GM21526 (cell line): ENCODE measurements around the gene WDFY1.

Experiments
- ATAC-seq: cut with Tn5 transposase; IDR thresholded peaks from one replicate; pipeline ENCODE4 v1.9.1; 2021; ENCODE audit warnings: moderate library complexity; ENCODE audit not compliant: unreplicated experiment, low FRiP score

WDFY1 gene, protein sequence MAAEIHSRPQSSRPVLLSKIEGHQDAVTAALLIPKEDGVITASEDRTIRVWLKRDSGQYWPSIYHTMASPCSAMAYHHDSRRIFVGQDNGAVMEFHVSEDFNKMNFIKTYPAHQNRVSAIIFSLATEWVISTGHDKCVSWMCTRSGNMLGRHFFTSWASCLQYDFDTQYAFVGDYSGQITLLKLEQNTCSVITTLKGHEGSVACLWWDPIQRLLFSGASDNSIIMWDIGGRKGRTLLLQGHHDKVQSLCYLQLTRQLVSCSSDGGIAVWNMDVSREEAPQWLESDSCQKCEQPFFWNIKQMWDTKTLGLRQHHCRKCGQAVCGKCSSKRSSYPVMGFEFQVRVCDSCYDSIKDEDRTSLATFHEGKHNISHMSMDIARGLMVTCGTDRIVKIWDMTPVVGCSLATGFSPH

DNA sequence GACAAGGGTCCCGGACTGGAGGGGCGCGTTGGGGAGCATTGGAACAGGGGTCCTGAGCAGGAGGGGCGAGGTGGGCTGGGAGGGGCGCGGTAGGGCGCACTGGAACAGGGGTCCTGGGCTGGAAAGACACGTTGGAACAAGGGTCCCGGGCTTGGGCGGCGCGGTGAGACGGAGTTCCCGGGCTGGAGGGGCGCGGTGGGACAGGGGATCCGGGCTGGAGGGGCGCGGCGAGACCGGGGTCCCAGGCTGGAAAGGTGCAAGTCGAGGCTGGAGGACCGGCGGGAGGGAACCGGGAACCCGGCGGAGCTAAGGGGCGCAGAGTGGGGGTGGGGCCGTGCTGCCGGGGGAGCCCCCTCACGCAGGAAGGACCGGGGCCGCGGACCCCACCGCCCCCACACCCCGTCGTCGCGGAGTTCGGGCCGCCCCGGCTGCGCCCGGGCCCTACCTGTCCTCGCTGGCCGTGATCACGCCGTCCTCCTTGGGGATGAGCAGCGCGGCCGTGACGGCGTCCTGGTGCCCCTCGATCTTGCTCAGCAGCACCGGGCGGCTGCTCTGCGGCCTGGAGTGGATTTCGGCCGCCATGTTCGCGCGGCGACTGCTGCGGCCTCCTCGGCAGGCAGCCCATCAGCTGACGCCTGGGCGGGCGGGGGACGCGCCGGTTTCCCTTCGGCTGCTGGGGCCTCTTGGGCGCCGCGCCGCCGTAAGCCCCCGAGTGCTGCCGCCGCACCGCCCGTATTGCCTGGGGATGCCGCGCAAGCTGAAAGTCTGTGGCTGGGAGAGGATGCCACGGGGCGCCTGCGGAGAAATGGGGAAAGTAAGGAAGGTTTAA is at the start of gene WDFY1:
Gene WDFY1 (minus strand): TSS at position 633 of the 829 bp plus-strand sequence. CDS start 51 bp downstream, at position 582.
- ATAC-seq = peak; percentile 82

DNA sequence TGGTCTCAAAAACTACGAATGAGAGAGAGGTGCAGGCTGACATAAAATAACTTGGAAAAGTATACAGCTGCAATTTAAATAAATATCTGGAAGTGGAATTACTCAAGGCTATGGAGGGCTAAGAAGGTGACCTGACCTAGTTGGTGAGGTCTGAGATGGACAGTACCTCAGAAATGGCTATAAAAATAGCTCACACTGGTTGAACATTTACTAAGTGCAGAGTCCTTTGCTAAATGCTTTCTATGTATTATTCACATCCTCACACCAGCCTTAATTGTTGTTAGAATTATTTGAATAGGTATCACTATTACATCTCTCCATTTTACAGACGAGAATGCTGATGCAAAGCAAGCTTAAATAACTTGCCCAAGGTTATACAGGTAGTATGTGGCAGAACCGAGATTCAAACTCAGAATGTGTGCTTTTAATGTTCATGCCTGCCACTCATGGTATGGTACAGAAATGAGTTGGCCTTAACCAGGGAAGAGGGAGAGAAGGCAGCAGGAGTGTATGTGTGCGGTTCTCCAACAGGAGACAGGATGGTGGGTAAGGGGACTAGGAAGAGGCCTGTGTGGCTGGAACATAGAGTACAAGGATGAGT is 49.5 kb upstream of the WDFY1 start:
- no peak for ATAC-seq

DNA sequence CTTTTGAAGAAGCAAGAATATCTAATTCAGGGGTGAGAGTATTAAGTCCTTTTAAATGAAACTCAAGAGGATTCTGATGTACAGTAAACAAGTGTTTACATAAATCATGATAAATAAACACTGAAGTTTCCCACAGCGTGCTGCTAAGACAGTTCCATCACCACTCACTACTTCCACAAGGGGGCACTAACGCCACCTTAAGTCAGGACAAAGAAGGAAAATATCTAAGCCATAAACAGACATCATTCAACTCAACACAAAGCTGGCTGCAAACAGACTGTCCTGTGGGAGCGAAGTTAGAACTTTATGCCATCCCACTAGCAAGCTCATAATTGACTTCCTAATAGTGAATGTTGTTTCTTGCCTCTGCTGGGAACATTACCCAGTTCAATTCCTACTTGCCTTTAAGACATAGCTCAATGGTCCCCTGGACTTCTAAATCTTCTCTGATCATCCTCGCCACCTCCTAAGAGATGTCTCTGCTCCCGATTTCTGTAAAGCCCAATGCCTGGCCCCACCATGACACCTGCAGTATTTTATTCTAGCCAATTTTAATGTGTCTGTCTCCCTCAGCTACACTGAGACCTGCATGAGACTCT is 48.6 kb upstream of the WDFY1 start:
- ATAC-seq = peak; percentile 82

DNA sequence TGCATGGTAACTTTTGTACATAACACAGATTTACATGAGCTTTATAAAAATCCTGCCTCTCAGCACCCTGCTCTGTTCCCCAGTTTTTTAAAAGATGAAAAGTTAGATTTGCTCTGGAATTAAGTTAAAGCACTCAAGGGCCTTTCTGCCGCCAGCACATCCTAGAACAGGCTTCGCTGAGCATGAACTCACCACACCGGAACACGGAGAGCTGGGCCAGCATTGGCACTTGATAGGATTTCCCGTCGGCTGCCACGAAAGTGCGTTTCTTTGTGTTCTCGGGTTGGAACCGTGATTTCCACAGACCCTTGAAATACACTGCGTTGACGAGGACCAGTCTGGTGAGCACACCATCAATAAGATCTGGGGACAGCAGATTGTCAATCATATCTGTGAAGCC is 46.5 kb upstream of the WDFY1 start:
- no peak for ATAC-seq

DNA sequence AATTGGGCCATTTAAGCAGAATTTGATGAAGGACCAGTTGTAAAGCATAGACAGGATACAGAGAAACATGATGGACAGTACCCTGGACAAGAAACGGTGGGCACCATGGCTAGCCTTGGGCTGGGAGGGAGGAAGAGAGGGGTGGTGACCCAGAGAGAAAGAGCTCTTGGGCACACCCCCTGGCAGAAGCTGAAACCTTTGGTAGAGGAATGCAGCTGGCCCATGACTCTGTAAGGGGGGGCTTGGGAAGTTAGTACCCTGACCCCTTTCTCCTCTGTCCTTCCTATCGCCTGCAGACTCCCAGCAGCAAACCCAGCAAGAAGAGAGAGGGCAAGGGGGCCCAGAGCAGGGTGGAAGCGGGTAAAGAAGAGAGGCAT is 44.7 kb upstream of the WDFY1 start:
- ATAC-seq = no peak

DNA sequence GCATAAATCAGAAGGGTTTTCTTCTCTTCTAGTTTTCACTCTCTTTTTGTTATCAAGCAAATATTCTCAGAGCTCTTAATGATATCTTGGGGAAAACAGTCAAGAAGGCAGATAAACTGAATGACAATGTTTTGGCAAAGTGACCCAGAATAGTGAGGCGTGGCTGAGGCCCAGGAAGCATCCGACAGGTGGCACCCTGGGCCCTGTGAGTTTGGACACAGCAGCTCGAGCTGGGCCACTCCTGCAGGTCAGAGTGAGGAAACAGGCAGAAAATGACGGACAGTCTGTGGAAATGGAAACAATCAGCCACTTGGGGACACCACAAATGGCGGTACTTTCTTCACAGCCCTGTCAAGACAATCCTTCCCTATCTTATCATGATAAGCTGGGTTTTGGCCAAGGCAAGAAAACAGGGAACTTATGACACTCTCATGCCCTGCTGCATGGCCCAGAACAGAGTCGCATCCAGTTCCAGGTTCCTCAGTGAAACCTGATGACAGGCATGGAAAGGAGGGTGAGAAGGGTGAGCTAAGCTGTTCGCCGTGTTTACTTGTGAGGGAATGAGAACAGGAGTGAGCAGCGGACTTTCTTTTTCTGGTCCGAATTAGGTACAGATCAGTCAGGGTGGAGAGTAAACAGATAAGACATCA is 44.2 kb upstream of the WDFY1 start:
- ATAC-seq = no peak

DNA sequence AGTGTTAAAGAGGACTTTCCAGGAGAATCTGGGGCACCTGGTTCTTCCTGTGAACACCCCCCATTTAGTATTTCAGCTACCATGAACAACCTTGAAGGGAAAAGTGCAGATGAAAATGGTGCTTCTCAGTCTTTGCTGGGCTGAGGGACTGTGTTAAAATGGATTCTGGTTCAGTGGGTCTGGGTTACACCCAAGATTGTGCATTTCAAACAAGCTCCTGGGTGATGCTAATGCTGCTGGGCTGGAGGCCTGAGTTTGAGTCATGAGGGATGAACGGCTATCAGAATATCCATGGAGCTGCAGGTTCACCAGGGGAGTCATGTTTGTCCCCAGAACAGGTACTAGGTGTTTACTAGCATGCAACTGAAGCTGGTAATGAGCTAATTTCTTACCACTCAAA is 36.1 kb upstream of the WDFY1 start:
- ATAC-seq = no peak

DNA sequence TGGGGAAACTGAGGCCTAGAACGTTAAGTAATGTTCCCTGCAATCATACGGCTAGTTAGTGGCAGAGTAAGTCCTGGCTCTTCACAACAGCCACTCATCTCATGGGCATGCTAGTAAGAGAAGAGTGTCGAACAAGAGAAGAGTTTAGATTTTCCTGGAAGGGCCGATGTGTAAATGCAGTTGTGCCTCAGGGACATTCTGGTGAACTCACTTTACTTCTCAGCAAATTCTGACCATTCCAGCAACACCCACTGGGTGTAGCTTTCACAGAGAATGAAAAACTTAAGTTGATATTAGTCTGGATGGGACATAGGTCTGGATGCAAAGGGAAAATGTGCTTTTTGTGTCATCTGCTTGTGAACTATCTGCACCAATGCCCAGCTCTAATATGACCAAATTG is 35.7 kb upstream of the WDFY1 start:
- no peak for ATAC-seq

DNA sequence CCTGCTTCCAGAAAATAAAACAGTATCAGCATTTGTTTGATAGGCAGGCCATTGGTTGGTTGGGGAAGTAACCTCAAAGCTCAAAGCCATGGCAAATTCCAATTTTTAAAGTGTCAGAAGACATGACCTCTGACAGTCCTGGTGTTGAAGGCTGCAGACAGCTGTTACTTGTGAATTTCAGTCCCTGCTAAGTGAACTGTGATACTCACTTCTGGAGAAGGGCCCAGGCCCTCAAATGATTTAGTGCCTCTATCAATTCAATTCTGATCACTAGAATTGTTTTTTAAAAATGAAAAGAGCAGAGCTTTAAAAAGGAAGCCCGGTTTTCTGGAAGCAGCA is 35.2 kb upstream of the WDFY1 start:
- ATAC-seq = no peak

DNA sequence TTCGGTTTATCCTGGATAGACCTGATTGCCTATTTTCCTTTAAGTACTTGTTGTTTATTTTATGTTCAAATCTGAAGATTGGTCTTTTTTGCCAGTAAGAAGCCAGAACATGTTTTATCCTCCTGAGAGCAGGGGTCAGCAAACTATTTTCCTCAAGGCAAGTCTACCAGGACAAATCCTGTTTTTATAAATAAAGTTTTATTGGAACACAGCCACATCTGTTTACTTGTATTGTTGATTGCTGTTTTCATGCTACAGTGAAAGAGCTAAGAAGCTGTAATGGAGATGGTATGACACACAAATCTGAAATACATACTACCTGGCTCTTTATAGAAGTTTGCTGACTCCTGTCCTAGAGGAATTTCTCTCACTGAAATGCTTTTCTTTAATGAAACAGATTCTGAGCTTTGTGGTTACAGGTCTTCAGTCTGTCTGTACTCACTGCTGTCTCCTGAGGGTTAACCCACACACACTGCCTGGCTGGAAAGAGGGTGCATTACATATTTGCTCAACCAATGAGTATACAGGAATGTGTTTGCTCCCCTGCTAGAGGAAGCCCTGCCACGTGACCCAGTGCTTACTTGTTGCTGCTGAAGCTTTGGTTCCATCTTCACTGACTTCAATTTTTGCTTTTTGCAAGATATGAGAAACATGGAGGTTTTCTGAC is 34.7 kb upstream of the WDFY1 start:
- no peak for ATAC-seq

DNA sequence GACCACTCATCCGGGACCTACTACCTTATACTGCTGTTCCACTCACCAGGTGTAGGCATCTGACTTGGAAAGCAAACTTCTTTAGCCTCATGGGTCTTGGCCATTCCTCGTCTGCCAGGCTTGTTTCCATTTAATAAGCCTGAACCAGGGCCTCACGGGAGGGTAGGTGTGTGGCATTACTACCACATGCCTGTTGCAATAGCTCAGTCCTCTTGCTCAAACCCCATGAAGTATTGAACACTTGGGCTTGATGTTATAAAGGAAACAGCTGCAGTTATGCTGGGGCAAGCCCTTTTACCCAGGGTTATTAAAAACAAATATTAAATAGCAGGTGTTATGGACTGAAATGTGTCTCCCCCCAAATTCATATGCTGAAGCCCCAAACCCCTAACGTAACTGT is 33.3 kb upstream of the WDFY1 start:
- no peak for ATAC-seq

DNA sequence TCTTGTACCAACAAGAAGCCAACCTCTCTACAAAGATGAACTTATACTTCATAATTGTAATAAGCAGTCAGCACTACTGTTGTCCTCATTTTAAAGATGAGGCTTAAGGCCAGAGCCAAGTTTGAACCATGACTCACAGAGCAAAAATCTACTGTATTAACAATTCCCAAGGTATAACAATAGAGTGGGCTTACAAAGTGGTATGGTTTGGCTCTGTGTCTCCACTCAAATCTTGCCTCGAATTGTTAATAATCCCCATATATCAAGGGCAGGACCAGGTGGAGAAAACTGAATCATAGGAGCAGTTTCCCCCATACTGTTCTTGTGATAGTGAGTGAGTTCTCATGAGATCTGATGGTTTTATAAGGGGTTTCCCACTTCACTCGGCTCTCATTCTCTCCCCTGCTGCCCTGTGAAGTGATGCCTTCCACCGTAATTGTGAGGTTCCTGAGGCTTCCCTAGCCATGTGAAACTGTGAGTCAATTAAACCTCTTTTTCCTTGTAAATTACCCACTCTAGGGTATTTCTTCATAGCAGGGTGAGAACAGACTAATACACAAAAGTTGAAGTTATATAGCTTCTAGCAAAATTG is 31.6 kb upstream of the WDFY1 start:
- no peak for ATAC-seq

DNA sequence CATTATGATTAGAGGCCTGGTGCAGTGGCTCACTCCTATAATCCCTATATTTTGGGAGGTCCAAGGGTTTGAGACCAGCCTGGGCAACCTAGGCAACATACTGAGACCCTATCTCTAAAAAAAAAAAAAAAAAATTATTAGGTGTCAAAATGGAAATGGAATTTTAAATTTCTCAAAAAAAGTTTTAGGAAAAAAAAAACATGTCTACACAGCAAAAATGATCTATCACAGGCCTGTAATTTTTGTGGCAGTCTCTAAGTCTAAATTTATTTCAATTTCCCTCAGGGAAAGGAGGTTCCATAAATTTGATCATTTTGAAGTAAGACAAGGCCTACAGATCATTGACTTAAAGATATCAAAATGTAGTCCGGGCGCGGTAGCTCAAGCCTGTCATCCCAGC is 28.5 kb upstream of the WDFY1 start:
- ATAC-seq = no peak

DNA sequence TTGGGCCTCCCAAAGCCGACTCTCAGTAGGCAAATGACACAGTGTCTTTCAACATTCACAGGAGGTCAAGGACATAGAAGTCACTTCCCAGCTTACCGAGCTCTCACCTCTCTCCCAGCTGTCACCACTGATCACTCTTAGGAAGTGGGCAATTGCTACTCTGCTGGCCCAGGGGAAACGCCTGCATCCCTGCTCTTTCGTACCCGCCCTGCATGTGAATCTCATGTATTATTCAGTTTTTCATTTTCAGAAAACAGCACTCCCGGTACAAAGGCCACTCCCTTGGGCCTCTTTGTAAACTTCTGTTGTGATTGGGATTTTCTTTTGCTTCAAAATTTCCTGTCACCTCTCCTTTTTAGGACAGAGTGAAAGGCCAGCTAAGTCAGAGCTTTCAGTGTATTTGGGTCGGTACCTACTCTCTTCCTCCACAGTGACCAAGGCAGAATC is 27.5 kb upstream of the WDFY1 start:
- ATAC-seq = no peak

DNA sequence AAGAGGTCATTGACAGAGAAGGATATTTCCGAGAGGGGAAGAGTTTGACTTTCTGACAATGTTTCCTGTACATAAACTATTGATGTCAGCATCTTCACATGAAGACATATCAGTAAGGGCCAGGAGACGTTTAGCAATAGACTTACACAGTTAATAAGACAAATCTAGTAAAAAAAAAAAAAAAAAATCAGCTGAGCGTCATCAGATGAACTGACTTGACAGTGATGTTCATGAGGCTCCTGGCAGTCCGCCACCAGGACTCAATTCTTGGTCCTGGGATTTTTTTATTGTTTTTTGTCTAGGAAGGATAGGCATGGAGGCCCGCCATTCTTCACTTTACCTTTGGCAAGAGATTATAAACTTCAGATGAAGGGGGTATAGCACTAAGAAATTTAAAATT is 26.6 kb upstream of the WDFY1 start:
- ATAC-seq = no peak

DNA sequence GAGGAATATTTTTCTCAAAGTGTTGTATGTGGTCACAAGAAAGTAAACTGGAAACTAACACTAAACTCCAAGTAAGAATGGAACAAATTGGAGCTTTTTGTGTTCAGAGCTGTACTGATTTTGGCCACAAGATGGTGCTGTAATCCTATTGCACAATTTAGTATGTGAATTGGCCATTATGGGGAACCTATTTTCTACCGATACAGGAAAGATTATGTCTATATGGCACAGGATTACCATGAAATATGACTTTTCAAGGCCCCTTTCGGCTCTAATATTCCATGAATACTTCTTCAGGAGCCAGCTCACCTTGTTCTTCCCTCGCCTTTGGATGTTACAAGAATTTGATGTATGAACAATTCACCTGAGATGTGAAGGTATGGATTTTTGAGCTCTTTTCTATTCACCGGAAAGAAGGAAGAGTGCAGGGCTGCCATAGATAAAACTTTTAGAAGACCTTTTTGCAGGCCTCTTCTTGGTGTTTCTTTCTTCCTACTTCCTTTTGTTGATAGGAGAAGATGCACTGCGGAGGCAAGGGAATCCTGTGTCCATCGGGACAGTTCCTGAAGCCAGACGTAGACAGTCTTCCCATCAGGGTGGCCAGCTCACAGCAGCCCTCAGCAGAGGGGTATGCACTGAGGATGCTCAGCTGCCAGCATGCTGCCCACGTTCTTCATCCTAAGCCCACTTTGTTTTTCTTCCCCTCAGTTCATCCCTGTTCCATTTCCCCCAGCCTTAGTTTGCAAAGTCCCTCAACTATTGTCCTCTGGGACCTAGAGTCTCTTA is 25.4 kb upstream of the WDFY1 start:
- ATAC-seq = peak; percentile 58

DNA sequence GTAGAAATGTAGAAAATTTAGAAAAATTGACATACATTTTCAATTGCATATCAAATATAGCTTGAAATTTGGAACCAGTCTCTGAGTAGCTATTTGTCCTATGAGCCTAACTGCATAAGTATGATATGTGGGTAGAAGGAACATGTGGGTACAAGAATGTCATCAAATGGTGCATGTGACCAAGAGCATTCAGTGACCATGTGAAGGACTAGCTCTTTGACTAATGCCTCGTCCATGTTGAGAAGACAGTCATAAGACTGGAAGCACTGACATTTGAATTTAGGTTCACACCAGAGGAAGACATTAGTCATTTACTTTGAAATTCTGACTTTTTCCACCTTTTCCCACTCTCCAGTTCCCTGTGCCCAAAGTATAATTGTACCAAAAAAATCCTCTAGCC is 24.7 kb upstream of the WDFY1 start:
- peak; percentile 16 for ATAC-seq

DNA sequence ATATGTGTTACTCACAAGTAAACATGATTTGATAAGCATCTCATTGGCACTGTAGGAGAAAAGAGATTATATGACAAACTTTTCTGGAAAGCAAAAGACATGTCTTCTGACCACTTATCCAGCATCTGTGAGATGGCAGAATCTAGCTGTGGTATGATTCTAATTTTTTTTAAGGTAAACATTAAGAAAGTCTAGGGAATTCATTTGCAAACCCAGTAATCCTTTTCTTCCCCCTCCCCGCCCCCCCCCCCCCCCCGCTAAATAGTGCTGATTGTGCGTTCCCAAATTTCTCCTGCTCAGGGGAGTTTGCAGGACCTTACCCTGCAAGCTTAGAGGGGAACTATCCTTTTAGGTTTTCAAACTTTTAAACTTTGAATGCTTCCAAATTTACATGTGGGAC is 24.2 kb upstream of the WDFY1 start:
- no peak for ATAC-seq

DNA sequence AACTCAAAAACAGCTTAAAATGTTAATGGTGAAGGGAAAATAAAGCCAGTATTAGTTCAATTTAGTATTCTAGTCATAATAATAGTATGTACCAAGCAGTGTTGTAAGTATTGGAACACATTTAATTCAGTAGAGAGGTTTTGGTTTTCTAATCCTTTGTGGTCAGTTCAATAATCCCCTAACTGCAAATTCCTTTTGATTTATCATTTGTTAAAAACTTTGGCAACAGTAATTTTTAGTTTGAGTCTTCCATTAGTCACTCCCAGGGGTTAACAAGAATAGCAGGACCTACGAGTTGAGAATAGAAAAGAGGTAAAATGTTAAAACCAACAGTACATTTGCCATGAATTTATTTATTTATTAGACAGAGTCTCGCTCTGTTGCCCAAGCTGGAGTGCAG is 22.8 kb upstream of the WDFY1 start:
- no peak for ATAC-seq
